ENCODE data around the gene CD2BP2.

Gene CD2BP2

GRCh38 chr16:30378236-30379157 lies 23.4 kb upstream of the CD2BP2 start:
- peak; percentile 90 for DNase-seq

GRCh38 chr16:30377812-30378235 lies 22.7 kb upstream of the CD2BP2 start:
- peak; percentile 45 for DNase-seq

- DNase-seq: no peak
Measured at GRCh38 chr16:30377050-30377811, 22.1 kb upstream of the CD2BP2 start.

GRCh38 chr16:30376461-30376902 lies 21.4 kb upstream of the CD2BP2 start:
- DNase-seq: no peak

- no peak for DNase-seq
Measured at GRCh38 chr16:30375864-30376263, 20.8 kb upstream of the CD2BP2 start.

- DNase-seq: no peak
Measured at GRCh38 chr16:30374538-30374937, 19.4 kb upstream of the CD2BP2 start, which contains the start of gene MYL11. MYL11 (plus strand) TSS chr16:30374802; CDS start chr16:30374858, 56 bp downstream.

- DNase-seq: no peak
Measured at GRCh38 chr16:30372725-30373124, 17.6 kb upstream of the CD2BP2 start.

- DNase-seq: no peak
Measured at GRCh38 chr16:30372038-30372712, 17.1 kb upstream of the CD2BP2 start.

- DNase-seq: no peak
Measured at GRCh38 chr16:30371248-30371816, 16.2 kb upstream of the CD2BP2 start.

GRCh38 chr16:30370456-30371247 lies 15.5 kb upstream of the CD2BP2 start, which contains the start of gene TBC1D10B:
TBC1D10B (minus strand) TSS chr16:30370494; CDS start chr16:30370183, 311 bp downstream.
- DNase-seq: peak; percentile 99

GRCh38 chr16:30369938-30370455 lies 14.9 kb upstream of the CD2BP2 start:
- no peak for DNase-seq

- DNase-seq: no peak
Measured at GRCh38 chr16:30369091-30369937, 14.2 kb upstream of the CD2BP2 start.

GRCh38 chr16:30368792-30369090 lies 13.6 kb upstream of the CD2BP2 start:
- DNase-seq: no peak

GRCh38 chr16:30368122-30368791 lies 13.1 kb upstream of the CD2BP2 start:
- no peak for DNase-seq

GRCh38 chr16:30367349-30368009 lies 12.4 kb upstream of the CD2BP2 start:
- no peak for DNase-seq

- DNase-seq: no peak
Measured at GRCh38 chr16:30366511-30366910, 11.4 kb upstream of the CD2BP2 start.

- DNase-seq: no peak
Measured at GRCh38 chr16:30365200-30365599, 10.1 kb upstream of the CD2BP2 start.

- no peak for DNase-seq
Measured at GRCh38 chr16:30361180-30361579, 6.1 kb upstream of the CD2BP2 start.

- DNase-seq: no peak
Measured at GRCh38 chr16:30359871-30360170, 4.7 kb upstream of the CD2BP2 start.

All from NCI-H2107 (cell line).